ENCODE results near the gene ECEL1.

ECEL1 gene

GRCh38 chr2:232488721-232489300, 1.2 kb upstream of the ECEL1 start:
- intact Hi-C loops (cut with DNase I) = no loop called here
- DNase-seq = peak in 2 of 42 donors; percentile 1

- peak in 2 of 42 donors; percentile 1 for DNase-seq
- intact Hi-C loops (cut with DNase I) = no loop called here
Measured at GRCh38 chr2:232488097-232488711, 570 bp upstream of the ECEL1 start.

GRCh38 chr2:232486558-232487384, 863 bp downstream of the ECEL1 start:
- DNase-seq = peak in 2 of 42 donors; percentile 1
- intact Hi-C loops (cut with DNase I) = no loop called here

GRCh38 chr2:232485757-232486557, 1.7 kb downstream of the ECEL1 start:
- peak in 1 of 42 donors; percentile 1 for DNase-seq
- intact Hi-C loops (cut with DNase I) = no loop called here

- intact Hi-C loops (cut with DNase I) = no loop called here
- no peak for DNase-seq
Measured at GRCh38 chr2:232485348-232485756, 2.3 kb downstream of the ECEL1 start.

GRCh38 chr2:232484628-232485347, 2.8 kb downstream of the ECEL1 start:
- no peak for DNase-seq
- intact Hi-C loops (cut with DNase I) = no loop called here

GRCh38 chr2:232483923-232484627, 3.6 kb downstream of the ECEL1 start:
- intact Hi-C loops (cut with DNase I) = no loop called here
- no peak for DNase-seq

GRCh38 chr2:232483311-232483922, 4.2 kb downstream of the ECEL1 start:
- DNase-seq = no peak
- intact Hi-C loops (cut with DNase I) = no loop called here

- DNase-seq = peak in 1 of 42 donors; percentile 1
- intact Hi-C loops (cut with DNase I) = no loop called here
Measured at GRCh38 chr2:232482301-232483238, 5.1 kb downstream of the ECEL1 start.

- DNase-seq = peak in 1 of 42 donors; percentile 0
- intact Hi-C loops (cut with DNase I) = no loop called here
Measured at GRCh38 chr2:232481322-232482140, 6.1 kb downstream of the ECEL1 start.

GRCh38 chr2:232480201-232481190, 7.1 kb downstream of the ECEL1 start:
- no peak for DNase-seq
- intact Hi-C loops (cut with DNase I) = no loop called here

- no peak for DNase-seq
- intact Hi-C loops (cut with DNase I) = no loop called here
Measured at GRCh38 chr2:232479341-232480200, 8.1 kb downstream of the ECEL1 start.

- intact Hi-C loops (cut with DNase I) = no loop called here
- no peak for DNase-seq
Measured at GRCh38 chr2:232478571-232479340, 8.9 kb downstream of the ECEL1 start.

Data from head of caudate nucleus (tissue), 42 donors.